CD4-positive, alpha-beta T cell treated with Interferon alpha-2 for 1 hour (primary cell): ENCODE results near the gene RGS4.
A peak's percentile ranks its signal among the peaks of the same experiment; 100 is the strongest.
"Not testable (repeated sequence)": the region's sequence is repeated elsewhere in the genome, so short reads cannot be mapped to it uniquely, and the experiment has no call there.

Source experiments
- DNase-seq, 2 donors: peaks; one replicate each; pipeline ENCODE4 v3.0.0-alpha.2; 2020 to 2022

The RGS4 gene

DNA sequence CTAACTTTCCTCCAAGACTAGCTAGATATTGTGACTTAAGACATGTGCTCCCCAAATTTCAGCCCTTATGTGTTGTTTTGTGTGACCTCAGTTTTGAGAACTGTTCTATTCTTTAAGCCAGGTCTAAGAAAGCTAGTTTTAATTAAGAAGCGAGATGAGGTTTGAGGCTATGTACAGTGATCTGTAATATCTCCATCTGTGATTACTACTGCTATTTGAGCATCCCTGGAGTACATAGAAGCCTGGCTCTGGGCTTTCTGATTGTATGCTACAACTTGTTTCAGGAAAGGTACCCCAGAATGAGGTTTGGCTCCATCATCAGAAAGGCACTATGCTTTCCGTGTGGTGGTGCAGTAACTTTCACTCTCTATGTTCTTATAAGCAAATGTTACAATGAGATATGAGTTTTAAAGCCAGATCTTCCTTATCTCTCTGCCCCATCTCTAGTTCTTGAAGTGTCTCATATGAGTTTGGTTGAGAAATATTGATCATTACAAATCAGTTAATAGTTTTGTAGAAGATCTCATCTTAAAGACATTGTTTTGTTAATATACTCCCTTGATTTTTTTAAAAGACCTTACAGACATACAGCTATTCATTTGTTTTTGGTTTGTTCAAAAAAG lies 605 bp downstream of the RGS4 start:
- no peak for DNase-seq

DNA sequence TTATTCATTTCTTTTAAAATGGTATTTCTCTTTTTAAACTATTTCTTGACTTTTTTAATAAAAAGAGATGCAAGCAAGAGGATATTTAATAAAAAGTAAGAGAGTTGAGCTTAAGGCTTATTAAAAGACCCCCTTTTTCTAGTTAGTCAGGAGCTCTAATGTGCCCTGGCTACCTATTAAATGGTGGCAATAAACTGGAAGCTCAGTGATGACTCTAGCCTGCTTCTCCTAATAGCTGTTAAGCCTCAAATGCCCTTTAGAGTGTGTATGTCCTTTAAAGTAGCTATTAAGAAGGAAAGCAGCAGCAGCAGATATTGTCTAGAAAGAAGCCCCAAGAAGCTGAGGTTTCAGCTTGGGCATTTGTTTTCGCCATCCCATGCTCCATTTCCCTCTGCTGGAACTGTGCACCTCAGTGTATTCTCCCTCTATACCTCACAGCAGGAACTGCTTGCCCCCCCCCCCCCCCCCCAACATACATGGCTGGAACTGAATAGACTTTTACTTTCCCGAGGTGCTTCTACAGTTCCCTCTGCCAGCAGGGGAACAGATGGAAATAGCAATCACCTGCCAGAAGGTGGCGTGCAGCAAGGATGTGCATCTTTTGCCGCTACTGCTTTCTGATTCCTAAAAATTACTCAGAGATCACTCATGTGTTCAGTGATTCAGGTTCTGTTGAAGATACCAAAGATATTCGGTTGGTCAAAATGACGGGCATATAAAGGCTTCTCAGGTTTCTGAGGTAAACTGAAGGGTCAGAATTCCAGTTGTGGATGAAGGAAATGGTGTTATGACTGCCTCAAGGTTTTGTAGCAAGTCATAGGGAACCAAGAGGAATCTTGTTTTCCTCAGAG lies 2.5 kb downstream of the RGS4 start:
- DNase-seq: peak; percentile 2 to 33

DNA sequence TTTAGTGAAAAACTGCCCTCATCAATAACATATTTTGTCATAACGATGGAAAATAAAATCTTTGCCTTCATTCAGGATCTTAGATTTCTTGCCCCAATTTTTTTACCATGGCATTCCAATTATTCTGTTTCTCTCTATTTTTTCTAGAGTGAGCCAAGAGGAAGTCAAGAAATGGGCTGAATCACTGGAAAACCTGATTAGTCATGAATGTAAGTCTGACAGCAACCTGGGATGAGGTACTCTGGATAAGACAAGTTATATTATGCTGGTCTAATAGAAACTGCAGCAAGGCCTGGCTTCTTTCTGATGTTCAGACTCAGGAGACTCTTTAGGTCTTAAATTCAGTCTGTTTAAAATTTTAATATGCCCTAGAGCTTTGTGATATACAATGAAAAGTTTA lies 3.5 kb downstream of the RGS4 start:
- no peak for DNase-seq

DNA sequence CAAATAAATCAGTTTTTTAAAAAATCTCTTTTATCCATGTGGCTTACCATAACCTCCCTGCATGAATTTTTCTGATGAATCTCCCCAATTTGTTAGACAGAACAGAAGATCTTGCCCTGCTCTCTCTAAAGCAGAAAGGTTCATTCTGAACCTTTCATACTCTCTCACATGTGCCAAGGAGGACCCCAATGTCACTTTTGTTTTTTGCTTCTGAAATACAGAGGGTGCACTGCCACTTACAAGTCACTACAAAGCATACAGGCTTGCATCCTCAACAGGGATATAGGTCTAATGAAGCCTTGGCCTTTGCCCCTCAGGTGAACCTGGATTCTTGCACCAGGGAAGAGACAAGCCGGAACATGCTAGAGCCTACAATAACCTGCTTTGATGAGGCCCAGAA lies 4.8 kb downstream of the RGS4 start:
- DNase-seq: no peak

DNA sequence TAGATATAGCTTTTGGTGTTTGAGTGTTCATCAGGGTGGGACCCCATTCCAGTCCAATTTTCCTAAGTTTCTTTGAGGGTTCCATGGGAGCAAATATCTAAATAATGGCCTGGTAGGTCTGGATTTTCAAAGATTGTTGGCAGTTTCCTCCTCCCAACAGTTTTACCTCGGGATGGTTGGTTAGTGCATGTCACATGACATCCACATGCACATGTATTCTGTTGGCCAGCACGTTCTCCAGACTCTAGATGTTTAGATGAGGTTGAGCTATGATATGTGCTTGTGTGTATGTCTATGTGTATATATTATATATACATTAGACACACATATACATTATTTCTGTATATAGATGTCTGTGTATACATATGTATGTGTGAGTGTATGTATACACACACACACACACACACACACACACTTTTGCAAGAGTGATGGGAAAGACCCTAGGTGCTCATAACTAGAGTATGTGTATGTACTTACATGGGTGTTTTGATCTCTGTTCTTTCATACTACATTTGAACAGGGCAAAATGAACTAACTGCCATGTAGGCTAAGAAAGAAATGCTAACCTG lies 5.6 kb downstream of the RGS4 start:
- no peak for DNase-seq

DNA sequence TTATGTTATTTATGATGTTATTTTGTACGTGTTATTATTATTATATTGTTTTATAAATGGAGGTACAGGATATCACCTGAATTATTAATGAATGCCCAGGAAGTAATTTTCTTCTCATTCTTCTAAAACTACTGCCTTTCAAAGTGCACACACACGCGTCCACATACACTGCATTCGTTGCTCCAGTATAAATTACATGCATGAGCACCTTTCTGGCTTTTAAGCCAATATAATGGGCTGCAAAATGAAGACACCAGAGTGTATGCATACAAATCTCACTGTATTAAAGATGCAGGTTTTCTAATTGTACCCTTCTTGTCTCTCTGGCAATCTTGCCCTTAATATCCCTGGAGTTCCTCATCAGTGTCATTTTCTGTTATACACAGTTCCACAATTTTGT lies 6.9 kb downstream of the RGS4 start:
- no peak for DNase-seq

DNA sequence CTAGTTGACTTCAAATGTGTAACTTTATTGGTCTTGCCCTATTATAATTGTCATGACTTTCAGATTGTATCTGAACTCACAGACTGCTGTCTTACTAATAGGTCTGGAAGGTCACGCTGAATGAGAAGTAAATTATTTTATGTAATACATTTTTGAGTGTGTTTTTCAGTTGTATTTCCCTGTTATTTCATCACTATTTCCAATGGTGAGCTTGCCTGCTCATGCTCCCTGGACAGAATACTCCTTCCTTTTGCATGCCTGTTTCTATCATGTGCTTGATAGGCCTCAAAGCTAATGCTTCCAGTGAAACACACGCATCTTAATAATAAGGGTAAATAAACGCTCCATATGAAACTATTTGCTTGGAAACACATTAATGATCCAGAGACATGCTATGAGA lies 7.3 kb downstream of the RGS4 start:
- DNase-seq: no peak

DNA sequence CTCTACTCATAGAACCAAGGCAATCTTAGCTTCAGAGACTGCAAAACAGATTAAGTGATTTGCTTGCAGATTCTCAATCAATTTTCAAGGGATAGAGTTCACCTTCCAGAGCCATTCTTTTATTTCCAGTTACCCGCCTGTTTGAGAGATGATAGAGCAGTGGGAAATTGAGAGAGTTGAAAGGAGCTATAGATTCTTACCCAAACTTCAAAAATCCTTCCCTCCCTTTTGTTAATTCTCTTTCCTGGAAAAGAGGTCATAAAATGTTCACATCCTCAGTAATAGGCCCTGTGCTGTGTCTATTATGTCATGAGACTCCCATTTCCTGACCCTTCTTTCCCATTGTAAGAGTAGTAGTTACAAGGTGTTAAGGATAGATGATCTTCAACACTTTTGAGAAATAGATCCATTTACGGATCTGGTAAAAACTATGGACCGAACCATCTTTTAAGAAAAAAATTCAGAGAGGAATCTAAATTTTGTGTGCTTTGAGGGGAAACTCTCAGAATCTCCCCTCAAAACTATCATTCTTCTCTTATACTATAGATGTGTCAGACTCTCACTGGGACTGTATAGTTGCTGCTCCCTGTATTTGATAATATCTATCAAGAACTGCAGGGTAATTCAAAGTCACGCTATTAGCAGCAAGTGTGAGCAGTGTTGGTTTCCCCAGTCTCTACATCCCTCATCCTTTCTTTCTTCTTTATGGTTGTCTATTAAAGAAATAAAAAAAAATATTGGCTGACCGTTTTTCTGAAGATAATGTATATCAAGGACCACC lies 8.0 kb downstream of the RGS4 start:
- DNase-seq: no peak

DNA sequence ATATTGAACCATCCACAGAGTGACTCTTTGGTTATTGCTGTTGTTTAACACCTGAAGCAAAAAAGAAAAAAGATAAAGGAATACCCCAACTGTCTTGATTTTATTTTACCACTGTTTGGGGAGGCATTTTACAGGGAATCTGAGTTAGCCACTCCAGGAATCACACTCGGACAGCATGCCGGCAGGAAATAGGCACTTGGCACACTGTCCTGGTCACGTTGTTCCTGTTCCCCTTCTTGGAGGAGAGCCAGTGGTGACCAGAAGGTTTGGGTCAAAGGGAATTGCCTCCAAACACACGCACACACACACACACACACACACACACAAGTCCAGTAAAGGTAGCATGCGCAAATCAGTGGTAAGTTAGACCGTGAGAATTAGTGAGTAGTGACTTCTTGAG lies 13.8 kb downstream of the RGS4 start:
- DNase-seq: no peak

DNA sequence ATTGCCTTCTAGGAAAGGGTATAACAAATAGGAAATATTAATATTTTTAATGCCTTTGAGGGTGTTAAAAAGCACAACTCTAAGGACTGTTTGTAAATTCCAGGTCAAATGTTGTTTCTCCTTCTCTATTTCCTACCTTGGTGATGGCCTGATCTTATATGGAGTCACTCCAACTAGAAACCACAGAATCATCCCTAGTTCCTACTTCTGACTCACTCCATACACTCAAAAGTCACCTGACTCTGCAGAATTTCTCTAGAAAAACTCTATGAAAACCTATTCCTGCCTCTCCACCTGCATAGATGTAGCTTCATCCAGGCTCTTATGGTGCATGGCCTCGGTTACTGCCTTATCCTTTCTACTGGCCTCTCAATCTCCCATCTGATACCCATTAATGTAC lies 14.5 kb downstream of the RGS4 start:
- DNase-seq: no peak

DNA sequence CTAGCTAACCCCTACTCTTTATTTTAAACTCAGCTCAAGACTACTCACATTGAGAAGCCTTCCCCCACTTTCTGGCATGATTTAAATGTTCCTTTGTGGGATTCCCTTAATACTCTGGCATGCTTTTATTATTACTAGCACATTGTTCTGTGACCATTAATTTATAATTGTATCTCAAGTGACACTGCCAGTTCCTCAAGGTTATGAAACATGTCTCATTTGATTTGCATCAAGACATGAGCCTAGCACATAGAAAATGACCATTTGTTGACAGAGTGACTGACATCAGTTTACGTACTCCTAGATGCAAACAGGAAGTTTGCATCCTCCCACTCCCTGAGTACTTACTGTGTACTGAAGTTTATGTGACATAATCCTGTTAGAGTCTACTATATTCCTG lies 15.2 kb downstream of the RGS4 start:
- DNase-seq: no peak

DNA sequence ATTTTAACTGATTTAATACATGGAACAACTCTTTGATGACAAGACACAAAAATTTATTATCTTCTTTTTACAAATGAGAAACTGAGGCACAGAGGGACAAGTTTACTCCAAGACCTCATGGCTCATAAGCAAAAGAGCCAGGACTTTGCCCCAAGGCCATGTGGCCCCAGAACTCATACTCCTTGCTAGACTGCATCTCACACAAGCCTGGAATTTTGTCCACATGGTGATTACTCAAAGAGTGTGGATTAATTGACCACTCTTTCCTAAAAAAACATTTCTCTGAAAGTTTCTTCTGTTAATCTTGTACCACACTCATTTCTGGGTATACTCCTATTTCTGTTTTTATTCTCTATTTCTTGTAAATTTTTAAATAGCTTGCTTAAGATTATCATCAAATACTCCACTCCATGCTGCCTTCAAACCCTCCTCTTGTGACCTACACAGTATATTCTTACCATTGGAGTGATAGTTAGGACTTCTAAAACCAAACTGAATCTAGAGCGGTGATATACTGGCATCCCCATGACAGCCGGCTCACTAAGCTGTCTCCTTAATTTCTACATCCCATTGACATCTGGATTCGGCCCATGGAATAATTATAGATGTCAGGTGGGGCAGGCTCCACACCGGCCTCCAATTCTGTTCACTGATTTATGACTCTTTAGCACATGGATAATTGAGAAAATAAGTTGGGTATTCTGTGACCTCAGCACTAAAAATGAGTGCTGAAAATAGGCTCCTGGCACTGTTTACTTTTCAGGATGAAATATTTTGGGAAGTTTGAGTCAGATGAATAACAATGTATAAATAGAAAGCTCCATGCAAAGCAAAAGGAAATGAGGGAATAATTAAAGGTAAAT lies 16.1 kb downstream of the RGS4 start:
- DNase-seq: no peak

DNA sequence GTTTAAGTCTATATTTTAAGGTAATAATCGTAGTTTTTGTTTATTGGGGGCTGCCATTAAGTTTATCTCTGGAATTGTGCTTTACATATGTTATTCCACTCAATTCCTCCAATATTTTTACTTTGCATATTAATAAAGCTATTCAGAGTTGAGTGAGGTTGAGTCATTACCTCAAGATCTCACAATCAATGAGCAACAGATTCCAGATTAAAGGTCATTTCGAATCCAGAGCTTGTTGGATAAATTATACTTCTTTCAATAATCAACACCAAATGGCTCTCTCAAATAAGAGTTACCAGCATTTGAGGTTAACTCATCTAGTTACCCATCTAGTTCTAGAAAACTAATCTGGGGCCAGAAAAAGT lies 16.7 kb downstream of the RGS4 start:
- no peak for DNase-seq

DNA sequence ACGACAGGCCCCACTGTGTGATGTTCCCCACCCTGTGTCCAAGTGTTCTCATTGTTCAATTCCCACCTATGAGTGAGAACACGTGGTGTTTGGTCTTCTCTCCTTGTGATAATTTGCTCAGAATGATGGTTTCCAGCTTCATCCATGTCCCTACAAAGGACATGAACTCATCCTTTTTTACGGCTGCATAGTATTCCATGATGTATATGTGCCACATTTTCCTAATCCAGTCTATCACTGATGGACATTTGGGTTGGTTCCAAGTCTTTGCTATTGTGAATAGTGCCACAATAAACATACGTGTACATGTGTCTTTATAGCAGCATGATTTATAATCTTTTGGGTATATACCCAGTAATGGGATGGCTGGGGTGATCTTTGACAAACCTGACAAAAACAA lies 20.0 kb downstream of the RGS4 start:
- DNase-seq: not testable (repeated sequence)

DNA sequence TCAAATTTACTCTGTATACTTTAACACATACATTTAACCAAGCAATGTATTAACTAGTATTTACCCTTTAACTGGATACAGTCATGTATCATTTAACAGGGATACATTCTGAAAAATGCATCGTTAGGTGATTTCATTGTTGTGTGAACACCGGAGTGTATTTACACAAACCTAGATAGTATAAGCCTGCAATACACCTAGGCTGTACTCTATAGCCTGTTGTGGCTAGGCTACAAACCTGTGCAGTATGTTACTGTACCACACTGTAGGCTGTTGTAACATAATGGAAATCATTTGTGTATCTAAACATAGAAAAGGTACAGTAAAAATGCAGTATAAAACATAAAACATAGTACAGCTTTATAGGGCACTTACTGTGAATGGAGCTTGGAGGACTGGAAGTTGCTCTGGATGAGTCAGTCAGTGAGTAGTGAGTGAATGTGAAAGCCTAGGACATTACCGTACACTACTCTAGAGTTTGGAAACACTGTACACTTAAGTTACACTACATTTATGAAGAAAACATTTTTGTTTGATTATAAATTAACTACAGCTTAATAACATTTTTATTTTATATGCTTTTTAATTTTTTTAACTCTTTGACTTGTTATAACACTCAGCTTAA lies 21.3 kb downstream of the RGS4 start:
- no peak for DNase-seq

DNA sequence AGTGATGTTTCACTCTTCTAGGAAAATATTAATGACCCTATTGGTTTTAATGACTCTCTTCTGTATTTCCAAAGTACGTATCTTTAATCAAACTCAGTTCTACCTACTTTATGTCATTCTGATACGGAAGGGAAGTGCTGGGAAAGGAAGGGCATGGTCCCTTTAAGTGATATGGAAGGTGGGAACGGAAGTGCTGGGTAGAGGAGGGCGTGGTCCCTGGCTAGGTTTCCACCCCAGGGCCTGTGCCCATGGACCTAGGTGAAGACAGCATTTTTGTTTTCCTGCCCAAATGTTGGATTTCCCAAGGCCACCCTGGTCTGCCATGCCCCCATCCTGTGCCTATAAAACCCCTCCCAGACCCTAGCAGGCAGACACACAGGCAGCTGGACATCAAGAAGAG lies 24.0 kb downstream of the RGS4 start:
- no peak for DNase-seq

DNA sequence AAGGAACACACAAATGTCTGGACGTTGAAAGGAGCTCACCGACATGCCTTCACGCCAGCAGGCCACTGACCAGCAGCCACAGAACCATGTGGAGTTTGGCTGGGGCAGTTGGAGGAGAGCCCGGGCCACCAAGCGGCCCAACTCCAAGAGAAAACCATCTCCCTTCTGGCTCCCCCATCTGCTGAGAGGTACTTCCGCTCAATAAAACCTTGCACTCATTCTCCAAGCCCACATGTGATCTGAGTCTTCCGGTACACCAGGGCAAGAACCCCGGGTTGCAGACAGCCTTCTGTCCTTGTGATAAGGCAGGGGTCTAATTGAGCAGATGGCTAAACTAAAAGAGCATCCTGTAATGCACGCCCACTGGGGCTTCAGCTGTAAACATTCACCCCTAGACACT lies 24.4 kb downstream of the RGS4 start:
- DNase-seq: no peak

DNA sequence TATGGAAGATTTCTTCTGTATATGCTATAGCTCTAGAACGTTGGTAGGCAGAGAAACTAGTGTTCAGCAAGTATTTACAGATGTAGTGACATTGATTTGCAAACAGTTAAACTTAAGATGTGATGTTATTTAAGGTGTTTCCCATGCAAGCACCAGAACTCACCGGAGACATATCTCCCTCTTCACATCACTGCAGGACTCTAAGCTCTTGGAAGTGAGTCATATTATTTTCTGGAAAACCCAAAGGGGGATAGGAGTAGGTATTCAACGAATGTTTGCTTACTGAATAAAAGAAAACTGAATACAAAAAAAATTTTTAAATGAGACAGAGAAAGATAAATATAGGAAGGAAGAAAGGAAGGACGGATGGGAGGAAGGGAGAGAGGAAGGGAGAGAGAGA lies 25.0 kb downstream of the RGS4 start:
- DNase-seq: no peak

DNA sequence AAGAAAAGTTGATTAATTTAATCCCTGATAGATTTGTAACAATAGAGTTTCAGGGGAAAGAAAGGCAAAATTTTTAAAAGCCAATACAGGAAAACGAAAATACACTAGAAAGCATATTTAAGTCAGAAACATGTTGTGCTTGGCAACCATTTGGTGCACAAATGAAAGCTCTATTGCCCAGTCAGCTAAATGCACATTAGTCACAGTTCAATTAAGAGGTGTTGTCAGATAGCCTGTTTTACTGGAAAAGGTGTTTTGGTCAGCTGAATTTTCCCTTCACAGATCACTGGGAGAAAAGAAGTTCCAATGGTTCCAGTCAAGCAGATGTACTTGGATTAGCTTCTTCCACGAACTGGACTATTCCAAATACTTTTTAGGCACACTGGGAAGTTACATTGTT lies 25.4 kb downstream of the RGS4 start:
- DNase-seq: no peak

DNA sequence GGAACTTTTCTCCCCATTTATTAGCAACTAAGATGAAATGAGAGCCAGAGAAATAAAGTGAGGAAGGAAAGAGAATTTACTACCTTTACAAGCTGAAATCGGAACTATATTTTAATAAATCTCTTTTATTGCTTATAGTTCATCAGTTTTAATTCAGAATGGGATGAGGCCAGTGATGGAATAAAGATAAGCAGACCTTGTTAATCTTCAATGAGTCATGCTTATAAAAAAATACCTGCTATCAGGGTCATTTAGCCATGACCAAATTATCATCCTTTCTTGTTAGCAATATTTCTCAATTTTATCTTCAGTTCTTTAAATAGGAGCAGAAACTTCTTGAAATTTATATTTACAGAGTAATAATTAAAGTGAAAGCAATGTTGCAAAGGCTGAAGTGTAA lies 26.1 kb downstream of the RGS4 start:
- DNase-seq: no peak

DNA sequence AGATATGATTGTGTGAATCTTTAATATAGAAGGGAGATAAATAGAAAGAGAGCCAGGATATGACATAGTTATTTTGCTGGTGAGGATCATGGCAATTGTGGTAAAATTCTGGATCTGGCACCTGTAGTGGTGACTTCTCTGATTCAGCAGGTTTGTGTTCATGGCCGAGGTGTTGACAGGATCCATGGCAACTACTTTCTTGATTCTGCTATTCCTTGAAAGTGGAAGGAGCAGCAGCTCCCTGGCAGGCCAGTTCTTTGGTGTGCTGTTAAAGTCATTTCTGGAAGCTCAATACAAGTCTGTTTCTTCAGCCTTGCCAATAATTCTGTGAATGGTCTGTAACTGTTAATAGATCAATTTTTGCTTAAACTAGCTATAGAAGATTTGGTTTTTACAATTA lies 33.4 kb downstream of the RGS4 start:
- no peak for DNase-seq

DNA sequence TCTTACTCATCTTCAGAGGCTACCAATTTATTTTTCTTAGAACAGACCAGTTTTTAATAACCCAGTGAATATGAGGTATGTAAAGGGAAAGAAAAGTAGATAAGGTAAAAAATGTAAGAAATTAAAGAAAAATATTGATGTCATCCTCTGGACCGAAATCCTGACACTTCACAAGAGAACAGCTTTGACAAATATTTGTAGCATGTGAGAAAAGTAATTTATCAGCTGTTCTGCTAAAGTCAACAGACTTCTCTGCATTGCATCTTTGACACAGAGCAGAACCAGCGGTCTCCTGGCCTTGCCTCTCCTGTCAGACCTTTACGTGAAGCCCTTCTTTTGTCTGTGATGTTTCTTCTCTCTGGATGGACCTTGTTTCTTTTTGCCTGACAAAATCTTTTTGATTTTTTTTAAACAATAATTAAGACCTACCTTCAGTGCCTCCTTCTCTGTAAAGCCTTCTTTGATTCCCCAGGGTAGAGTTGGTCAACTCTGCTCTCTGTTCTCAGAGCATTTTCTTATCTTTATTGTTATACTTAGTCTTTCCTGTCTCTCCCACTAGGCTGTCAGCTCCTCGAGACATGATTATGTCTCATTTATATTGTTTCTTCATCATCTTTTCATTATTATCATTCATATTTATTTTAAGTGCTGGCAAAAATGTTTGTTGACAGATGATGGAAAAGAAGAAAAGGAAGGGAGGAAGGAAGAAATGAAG lies 35.4 kb downstream of the RGS4 start:
- DNase-seq: no peak
